AG04449 (cell line): ENCODE results near the gene FANCC.

Source experiments
- CTCF ChIA-PET: fragments of 350-600 bp; formaldehyde crosslinking; extraction: SDS; loops from one replicate; lab custom pipeline; 2021; ENCODE audit warnings: antibody characterized with exemption; lab: Yijun Ruan, JAX
- POLR2A ChIA-PET: fragments of 400-600, 350-600 bp; formaldehyde crosslinking; extraction: SDS; loops from one replicate; lab custom pipeline; 2020; ENCODE audit warnings: antibody characterized with exemption, inconsistent platforms; lab: Yijun Ruan, JAX
- DNase-seq: peaks from one replicate; pipeline ENCODE4 v3.0.0-alpha.2; 2010; ENCODE audit warnings: low read depth, low spot score
- H3K4me3 ChIP-seq: 2 replicates; pipeline ENCODE4 v1.5.1; 2011; ENCODE audit warnings: low read depth, mild to moderate bottlenecking, control low read depth, low read length
- TF ChIP-seq, protein P1 (sequence below): IDR thresholded peaks from one replicate; pipeline ENCODE4 v1.5.1; 2011; ENCODE audit warnings: mild to moderate bottlenecking, moderate library complexity, low read length, control low read depth, inconsistent platforms; ENCODE audit not compliant: insufficient read depth; ENCODE audit errors: missing control alignments

FANCC gene

DNA sequence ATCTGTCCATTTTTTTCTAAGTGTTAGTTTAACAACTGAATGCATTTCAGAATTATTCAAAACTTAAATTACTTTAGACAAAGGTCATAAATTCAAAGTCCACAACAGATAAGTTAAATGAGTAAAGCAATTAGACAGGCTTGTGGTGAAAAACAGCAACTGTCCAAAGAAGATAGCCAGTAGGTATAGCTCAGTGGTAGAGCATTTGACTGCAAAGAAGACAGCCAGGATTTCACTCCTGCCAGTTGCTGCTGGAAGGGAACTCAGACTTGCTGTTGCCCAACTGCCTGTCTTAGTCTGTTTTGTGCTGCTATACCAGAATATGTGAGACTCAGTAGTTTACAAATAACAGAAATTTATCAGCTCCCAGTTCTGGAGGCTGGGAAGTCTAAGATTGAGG is 10.0 kb downstream of the FANCC start:
- DNase-seq, result no peak
- ChIA-PET POLR2A (no interaction called here), CTCF (interaction anchor here (1.1 to 1.3 kb wide), 2 partner anchors 13 to 43 kb away, joined by 3 read pairs; no protein-coding TSS in a partner anchor)
- no peak overlapping the region for H3K4me3 ChIP-seq
- TF ChIP-seq, protein P1, sequence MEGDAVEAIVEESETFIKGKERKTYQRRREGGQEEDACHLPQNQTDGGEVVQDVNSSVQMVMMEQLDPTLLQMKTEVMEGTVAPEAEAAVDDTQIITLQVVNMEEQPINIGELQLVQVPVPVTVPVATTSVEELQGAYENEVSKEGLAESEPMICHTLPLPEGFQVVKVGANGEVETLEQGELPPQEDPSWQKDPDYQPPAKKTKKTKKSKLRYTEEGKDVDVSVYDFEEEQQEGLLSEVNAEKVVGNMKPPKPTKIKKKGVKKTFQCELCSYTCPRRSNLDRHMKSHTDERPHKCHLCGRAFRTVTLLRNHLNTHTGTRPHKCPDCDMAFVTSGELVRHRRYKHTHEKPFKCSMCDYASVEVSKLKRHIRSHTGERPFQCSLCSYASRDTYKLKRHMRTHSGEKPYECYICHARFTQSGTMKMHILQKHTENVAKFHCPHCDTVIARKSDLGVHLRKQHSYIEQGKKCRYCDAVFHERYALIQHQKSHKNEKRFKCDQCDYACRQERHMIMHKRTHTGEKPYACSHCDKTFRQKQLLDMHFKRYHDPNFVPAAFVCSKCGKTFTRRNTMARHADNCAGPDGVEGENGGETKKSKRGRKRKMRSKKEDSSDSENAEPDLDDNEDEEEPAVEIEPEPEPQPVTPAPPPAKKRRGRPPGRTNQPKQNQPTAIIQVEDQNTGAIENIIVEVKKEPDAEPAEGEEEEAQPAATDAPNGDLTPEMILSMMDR, result no peak

DNA sequence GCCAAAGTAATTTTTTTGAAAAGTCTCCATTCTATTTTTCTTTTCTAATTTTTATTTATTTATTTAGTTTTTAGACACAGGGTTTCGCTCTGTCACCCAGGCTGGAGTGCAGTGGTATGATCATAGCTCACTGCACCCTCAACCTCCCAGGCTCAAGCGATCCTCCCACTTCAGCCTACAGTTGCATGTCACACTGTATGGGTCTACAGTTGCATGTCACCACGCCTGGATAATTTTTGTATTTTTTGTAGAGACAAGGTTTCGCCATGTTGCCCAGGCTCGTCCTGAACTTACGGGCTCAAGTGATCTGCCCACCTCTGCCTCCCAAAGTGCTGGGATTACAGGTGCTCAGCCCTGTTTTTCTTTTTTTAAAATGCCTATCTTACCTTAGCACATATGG is 10.7 kb downstream of the FANCC start:
- TF ChIP-seq, protein P1, result no peak
- CTCF ChIA-PET, result interaction anchor here (1.3 kb wide), 1 partner anchor 42 kb away, joined by 3 read pairs; no protein-coding TSS in a partner anchor
- no peak overlapping the region for H3K4me3 ChIP-seq
- POLR2A ChIA-PET, result no interaction called here
- DNase-seq, result no peak

DNA sequence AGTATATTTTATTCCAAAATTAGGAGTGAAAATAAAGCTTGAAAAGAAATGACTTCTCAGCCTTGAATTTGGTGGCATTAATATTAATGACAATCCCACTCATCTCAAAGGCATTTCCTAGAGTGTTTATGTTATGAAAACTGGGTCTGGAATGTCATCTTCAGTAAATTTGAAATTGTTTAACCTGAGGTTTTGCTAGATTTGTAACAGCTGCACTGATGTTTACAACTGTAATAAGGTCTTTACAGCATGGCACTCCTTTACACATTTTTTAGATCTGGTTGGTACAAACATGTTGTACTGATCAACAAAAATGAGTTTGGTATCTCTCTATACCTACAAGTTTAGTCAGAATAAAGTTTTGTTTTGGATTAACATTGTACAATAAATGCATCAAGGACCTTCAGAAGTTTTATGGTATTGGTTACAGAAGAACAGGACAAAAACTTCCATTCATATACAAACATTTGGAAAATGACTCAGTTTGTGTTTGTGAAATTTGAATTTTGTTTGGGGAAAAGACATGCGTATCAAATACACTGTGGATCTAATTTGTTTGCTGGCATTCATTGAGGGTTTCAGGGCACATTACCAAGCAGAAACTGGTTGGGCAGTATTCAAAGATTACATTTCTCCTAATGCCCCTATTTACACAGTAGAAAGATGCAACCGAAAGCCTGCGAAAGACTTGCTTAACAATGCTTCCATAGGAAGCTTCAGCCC is 11.6 kb downstream of the FANCC start:
- CTCF ChIA-PET, result no interaction called here
- no peak overlapping the region for H3K4me3 ChIP-seq
- no peak for DNase-seq
- TF ChIP-seq, protein P1, result no peak
- POLR2A ChIA-PET, result no interaction called here

DNA sequence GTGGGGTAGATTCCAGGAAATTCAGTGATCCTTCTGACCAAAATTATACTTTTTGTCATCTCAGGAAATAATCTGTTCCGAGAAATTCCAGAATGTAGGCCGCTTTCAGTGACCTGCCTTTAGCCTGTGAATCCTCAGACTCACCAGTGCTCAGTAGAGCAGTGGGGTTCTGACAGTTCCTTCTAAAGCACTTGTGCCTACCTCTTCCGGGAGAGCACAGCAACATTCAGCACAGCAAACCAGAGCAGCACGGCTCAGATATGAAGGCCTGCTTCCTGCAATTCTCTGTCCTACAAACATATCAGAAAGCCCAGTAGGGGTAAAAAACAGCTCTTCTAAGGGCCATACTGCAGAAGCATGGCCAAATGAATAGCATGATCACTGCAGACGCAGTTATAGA is 15.0 kb downstream of the FANCC start:
- H3K4me3 ChIP-seq, result no peak overlapping the region
- ChIA-PET POLR2A (no interaction called here), CTCF (no interaction called here)
- DNase-seq, result no peak
- TF ChIP-seq, protein P1, result no peak

DNA sequence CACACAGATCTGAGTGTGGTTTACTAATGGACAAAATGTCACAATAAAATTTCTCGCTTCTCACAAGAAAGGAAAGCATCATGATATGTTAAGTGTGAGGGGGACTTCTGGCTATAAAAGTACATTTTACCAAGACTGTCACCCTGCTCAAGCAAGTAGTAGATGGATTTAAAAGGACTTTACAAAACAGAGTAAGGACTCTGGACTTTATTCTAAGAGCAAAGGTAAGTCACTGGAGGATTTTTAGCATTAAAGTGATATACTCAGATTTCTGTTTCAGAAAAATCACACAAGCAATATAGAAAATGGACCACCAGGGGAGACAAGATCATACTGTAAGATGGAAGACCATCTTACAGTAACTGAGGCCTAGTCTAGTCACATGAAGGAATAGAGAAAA is 19.7 kb downstream of the FANCC start:
- no peak overlapping the region for H3K4me3 ChIP-seq
- TF ChIP-seq, protein P1, result no peak
- ChIA-PET POLR2A (no interaction called here), CTCF (interaction anchor here (1.5 kb wide), 1 partner anchor 32 kb away, joined by 8 read pairs; no protein-coding TSS in a partner anchor)
- no peak for DNase-seq

DNA sequence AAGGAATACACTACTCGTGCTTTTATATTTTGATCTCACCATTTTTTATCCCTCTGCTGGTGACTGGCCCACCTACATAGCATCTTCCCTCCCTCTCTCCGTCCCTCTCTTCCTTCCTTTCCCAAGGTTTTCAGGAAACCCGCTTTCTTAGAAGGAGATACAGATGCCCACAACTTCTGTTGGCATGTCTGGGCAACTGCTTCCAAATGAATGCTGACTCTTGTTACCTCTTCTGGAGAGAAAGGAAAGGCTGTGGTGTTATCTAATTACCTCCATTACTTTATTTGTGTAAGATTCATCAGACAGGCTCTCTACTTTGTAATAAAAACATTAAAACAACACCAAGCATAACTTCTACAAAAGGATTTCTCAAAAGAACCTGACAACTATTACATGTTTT is 20.2 kb downstream of the FANCC start:
- H3K4me3 ChIP-seq, result no peak overlapping the region
- ChIA-PET CTCF (no interaction called here), POLR2A (no interaction called here)
- DNase-seq, result no peak
- TF ChIP-seq, protein P1, result no peak
